HCT116 (cell line): ENCODE measurements around the gene NF1.

Experiments
- ATF3 ChIP-seq: IDR thresholded peaks from 2 replicates; pipeline ENCODE4 v1.6.1; 2012
- CTCF ChIP-seq, 3 experiments: fragments of 200-600 bp in 1 of 3; sonication (generic) in 1 of 3; IDR thresholded peaks in 2 of 3; conservative IDR thresholded peaks in 1 of 3; 2 replicates each; pipeline ENCODE4 v1.5.1; 2012 to 2017; ENCODE audit warnings: low read depth in 2 of 3, low read length in 2 of 3, antibody characterized with exemption in 1 of 3, borderline replicate concordance in 1 of 3, control low read depth in 1 of 3, mild to moderate bottlenecking in 1 of 3, mixed read lengths in 1 of 3, mixed run types in 1 of 3, moderate library complexity in 1 of 3; ENCODE audit not compliant: insufficient read depth in 1 of 3
- EZH2 ChIP-seq: fragments of 200-600 bp; sonication (generic); IDR thresholded peaks from 2 replicates; pipeline ENCODE4 v1.6.1; 2017; ENCODE audit warnings: antibody characterized with exemption, mixed run types
- EZH2phosphoT487 ChIP-seq: fragments of 200-600 bp; IDR thresholded peaks from 2 replicates; pipeline ENCODE4 v1.6.1; 2018; ENCODE audit warnings: antibody characterized with exemption, borderline replicate concordance
- JUND ChIP-seq: IDR thresholded peaks from 2 replicates; pipeline ENCODE4 v1.6.1; 2012
- MAX ChIP-seq: IDR thresholded peaks from 2 replicates; pipeline ENCODE4 v1.6.1; 2012
- POLR2A ChIP-seq: IDR thresholded peaks from 2 replicates; pipeline ENCODE4 v1.7.0; 2011; ENCODE audit warnings: borderline replicate concordance; ENCODE audit not compliant: insufficient read depth, insufficient read length; ENCODE audit errors: extremely low read depth
- POLR2AphosphoS5 ChIP-seq: IDR thresholded peaks from 2 replicates; pipeline ENCODE4 v1.6.1; 2011; ENCODE audit warnings: mild to moderate bottlenecking, low read depth, low read length, moderate library complexity
- RAD21 ChIP-seq: IDR thresholded peaks from 2 replicates; pipeline ENCODE4 v1.6.1; 2012; ENCODE audit warnings: low read depth, mild to moderate bottlenecking
- REST ChIP-seq: IDR thresholded peaks from 2 replicates; pipeline ENCODE4 v1.6.1; 2012; ENCODE audit warnings: low read depth
- SRF ChIP-seq: IDR thresholded peaks from 2 replicates; pipeline ENCODE4 v1.6.1; 2012; ENCODE audit warnings: low read depth
- YY1 ChIP-seq: IDR thresholded peaks from 2 replicates; pipeline ENCODE4 v1.6.1; 2011; ENCODE audit warnings: low read length, low read depth, moderate library complexity, mild to moderate bottlenecking; ENCODE audit not compliant: insufficient replicate concordance; ENCODE audit errors: extremely low read depth
- ZBTB33 ChIP-seq: IDR thresholded peaks from 2 replicates; pipeline ENCODE4 v1.6.1; 2011; ENCODE audit warnings: mild to moderate bottlenecking, low read length, moderate library complexity; ENCODE audit not compliant: insufficient replicate concordance; ENCODE audit errors: extremely low read depth
- ZNF274 ChIP-seq: fragments of 200-500 bp; sonication (Bioruptor generic); IDR thresholded peaks from 2 replicates; pipeline ENCODE4 v1.6.1; 2014; ENCODE audit warnings: mild to moderate bottlenecking, low read depth, low read length, inconsistent platforms

GRCh38 chr17:31379597-31380205, 284.9 kb downstream of the NF1 start:
- TF ChIP-seq POLR2A (no peak), CTCF (IDR thresholded peaks at IDR 0.05 in 2 of 3, conservative IDR thresholded peaks at IDR 0.05 in 1 of 3; ENCODE audit: borderline replicate concordance in 1 of 3, insufficient read depth in 1 of 3, low read depth in 2 of 3, low read length in 2 of 3) (no peak), EZH2 (no peak), EZH2phosphoT487 (no peak), ZNF274 (no peak), MAX (no peak), SRF (no peak), POLR2AphosphoS5 (no peak), YY1 (no peak), ZBTB33 (no peak), RAD21 (no peak), REST (no peak), ATF3 (no peak), JUND (no peak)
